Stimulated activated CD4-positive, alpha-beta T cell treated with anti-CD3 and anti-CD28 coated beads, Interleukin-15, amount 100 ng/mL, for 48 hours (primary cell): ENCODE measurements around the gene KRT14.
"Not testable (repeated sequence)": the region's sequence is repeated elsewhere in the genome, so short reads cannot be mapped to it uniquely, and the experiment has no call there.

Experiments used
- DNase-seq, 2 donors: peaks; one replicate each; pipeline ENCODE4 v3.0.0-alpha.2; 2020; ENCODE audit warnings: low read depth in 2 of 2

KRT14 gene

DNA sequence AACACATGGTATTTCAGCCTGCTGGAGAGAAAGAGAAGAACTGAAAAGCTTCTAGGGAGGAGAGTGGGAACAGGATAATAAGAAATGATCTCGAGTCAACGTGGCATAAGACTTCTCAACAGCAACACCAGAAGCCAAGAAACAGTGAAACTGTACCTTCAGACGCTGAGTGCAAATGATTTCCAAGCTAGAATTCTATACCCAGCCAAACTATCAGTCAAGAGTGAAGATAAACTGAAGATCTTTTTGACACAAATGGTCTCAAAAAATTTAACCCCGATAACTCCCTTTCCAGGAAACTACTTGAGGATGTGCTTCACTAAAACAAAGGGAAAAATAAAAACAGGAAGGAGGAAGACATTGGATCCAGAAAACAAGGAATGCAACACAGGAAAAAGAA is 20.2 kb upstream of the KRT14 start:
- not testable (repeated sequence) for DNase-seq

DNA sequence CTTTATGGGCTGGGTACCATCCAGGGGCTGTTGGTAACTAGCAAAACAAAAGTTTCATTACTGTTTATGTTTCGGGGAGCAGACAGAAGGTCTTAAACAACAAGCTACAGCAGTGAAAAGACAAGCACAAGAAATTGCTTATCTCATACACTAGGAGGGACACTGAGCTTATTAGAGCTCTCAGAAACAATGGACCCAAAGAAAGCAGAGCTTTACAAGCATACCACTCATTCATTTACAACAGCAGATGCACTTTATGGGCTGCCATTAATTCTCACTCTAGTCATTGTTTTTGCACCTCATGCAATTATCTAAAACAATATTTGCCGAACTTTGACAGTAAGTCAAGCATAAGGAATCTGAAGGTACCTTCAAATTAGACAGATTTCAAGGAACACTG is 15.8 kb upstream of the KRT14 start:
- DNase-seq = no peak

DNA sequence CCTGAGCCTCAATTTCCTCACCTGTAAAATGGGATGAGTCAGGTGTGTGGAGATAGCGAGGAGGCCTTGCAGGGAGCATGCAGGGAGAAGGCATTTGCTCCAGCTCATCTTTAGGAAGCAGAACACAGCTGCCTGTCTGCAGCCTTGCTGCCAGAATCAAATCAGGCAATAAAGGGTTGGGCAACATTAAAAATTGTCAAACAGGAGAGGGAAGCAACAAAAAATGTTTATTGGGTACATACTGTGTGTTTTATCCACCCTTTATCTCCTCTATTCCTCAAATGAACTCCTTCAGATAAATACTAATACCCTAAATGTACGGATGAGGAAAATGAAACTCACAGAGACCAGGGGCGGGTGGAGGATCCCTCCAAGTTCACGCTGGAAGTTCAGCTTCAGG is 13.6 kb upstream of the KRT14 start:
- DNase-seq = no peak

GRCh38 chr17:41599680-41600079 is 13.0 kb upstream of the KRT14 start:
- DNase-seq = no peak

DNA sequence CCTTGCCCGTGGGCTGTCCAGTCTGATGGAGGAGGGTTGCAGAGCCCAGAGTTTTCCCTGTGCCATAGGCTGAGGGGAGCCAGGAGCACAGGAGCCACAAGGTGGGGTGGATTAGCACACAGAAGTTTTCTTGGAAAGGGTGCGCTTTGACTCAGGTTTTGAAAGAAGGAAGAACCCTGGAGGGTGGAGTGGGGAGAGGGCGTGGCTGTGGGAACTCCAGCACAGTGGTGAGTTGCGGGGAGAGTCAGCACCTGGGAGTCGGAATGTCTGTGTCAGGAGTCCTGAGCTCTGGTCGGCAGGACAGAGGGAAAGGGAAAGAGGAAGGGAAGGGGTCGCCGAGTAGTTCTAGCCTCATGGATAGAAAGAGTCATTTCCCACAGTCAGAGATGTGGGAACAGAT is 8.9 kb upstream of the KRT14 start:
- DNase-seq = no peak

GRCh38 chr17:41594363-41594915 is 7.7 kb upstream of the KRT14 start:
- no peak for DNase-seq

- no peak for DNase-seq
Measured at GRCh38 chr17:41593306-41593981, 6.7 kb upstream of the KRT14 start.

DNA sequence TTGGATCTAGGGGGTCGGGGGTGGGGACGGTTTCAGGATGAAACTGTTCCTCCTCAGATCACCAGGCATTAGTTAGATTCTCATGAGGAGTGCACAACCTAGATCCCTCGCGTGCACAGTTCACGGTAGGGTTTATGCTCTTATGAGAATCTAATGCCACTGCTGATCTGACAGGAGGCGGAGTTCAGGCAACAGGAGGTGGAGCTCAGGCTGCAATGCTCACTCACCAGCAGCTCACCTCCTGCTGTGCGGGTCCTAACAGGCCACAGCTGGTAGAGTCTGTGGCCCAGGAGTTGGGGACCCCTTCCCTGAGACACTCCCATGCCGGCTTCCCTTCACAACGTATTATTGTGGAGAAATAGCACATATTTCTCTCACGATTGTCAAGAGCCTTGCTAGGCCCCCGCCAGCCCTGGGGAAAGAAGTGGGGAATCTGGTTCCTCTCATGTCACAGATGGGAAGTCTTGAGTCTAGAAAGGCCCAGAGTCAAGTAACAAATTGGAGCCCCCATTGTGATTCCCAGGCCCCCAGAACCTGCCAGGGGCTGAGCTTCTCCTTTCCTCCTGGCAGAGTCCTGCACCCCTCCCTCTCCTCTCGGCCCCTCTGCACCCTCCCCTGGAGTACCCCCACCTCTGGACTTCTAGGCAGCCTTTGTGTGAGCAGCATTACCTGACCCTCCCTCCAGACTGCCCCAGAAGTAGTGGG is 6.1 kb upstream of the KRT14 start:
- DNase-seq = no peak

GRCh38 chr17:41589301-41589700 is 2.6 kb upstream of the KRT14 start:
- no peak for DNase-seq

- no peak for DNase-seq
Measured at GRCh38 chr17:41588126-41588810, 1.6 kb upstream of the KRT14 start.

DNA sequence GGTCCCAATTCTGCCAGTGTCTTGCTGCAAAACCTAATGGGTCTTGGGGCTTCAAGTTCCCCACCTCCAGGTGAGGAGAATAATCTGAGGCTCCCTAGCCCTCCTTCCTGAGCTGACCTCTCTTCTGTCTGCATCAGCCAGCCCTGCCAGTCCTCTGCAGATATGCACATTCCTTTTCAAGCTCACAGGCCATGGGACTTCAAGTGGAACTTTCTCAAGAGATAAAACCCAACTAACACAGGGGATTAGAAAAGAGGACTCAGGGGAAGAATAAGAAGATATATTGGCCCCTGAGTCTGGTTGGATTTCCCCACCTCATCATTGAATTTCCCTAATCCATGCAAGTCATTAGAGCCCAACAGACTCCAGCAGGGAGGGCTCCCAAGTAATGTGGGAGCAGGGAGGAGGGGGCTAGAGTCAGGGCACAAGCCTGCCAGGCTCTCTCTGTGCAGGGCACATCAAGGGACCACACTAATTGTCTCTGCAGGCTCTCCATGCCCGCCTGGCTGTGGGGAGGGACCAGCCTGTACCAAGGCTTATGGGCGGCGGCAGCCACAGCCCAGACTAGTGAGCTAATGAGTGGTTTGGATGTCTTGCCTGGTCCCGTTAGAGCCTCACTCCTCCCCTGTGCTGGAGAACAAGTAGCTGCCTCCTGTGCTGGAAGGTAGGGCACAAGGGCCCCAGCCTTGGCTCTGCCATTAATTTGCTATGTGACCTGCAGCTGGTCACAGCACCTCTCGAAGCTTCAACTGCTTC is 1.2 kb downstream of the KRT14 start:
- no peak for DNase-seq

DNA sequence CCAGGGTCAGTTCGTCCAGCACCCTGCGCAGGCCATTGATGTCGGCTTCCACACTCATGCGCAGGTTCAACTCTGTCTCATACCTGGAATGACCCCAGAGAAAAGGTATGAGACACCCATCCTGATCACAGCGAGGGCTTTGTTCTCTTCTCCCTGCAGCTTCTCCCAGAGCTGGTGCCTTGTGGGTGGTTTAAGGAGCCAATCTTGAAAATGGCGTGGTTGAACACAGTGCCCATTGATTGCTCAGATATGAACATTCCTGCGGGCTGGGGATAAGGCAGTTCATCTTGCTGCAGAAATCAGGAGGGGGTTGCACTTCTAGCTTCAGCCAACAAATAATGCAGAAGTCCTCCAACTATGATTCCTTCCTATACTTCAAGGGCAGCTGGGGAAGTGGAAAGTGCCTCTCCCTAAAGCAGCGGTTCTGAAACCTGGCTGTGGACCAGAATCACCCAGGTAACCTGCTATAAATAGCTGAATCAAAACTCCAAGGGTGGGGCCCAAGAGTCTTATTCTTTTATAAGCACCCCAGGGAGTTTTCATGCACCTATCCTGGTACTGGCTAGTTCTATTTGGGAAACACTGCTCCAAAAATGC is 2.3 kb downstream of the KRT14 start:
- DNase-seq = not testable (repeated sequence)

- no peak for DNase-seq
Measured at GRCh38 chr17:41583137-41584127, 3.3 kb downstream of the KRT14 start.

- DNase-seq = not testable (repeated sequence)
Measured at GRCh38 chr17:41582061-41582968, 4.4 kb downstream of the KRT14 start.

DNA sequence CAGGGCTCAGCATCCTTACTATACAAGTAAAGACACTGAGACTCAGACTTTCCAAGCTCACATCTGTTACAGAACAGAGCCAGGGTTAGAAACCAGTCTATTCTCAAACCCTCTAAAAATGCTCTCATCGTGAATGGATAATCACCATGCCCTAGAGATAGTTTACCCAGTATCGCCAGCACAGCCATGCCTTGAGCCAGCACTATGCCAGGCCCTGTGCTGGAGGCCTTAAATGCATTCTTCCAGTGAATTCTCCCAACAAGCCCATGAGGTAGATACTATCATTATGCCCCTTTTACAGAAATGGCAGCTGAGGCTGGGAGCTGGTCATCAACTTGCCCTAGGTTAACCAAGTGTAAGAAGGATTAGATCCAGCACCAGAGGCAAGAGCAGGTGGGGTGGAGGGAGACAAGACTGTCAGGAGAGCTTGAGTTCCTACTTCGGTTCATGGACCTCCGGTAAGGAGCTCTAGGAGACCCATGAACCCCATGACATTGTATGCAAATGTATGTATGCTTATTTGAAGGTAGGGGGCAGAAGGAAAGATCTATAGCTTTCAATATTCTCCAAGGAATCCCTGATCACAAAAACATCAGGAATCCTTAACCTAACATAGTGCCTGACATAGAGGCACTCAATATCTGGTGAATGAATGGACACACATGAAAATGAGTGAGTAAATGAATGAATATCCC is 5.2 kb downstream of the KRT14 start:
- no peak for DNase-seq

- no peak for DNase-seq
Measured at GRCh38 chr17:41580687-41581365, 5.9 kb downstream of the KRT14 start.

- DNase-seq = no peak
Measured at GRCh38 chr17:41580244-41580575, 6.5 kb downstream of the KRT14 start.
